Colonic mucosa (tissue), 4 donors: ENCODE data around the gene WIPF2. TPM values are rescaled to one million over a fixed set of nuclear protein-coding genes. Genes with fewer than 3 reads are reported as not detected.

Source experiments
- DNase-seq: peaks from one replicate; pipeline ENCODE4 v3.0.0-alpha.2; 2020
- H3K27ac ChIP-seq: fragments of 200-600 bp; one replicate; pipeline ENCODE4 v1.8.0; 2021
- H3K27me3 ChIP-seq: fragments of 200-600 bp; one replicate; pipeline ENCODE4 v1.8.0; 2021
- H3K36me3 ChIP-seq: fragments of 200-600 bp; one replicate; pipeline ENCODE4 v1.8.0; 2021
- H3K4me1 ChIP-seq: fragments of 200-600 bp; one replicate; pipeline ENCODE4 v1.8.0; 2021; ENCODE audit warnings: mild to moderate bottlenecking
- H3K4me3 ChIP-seq: fragments of 200-600 bp; one replicate; pipeline ENCODE4 v1.8.0; 2021
- H3K9ac ChIP-seq, 2 donors: one replicate each; pipeline ENCODE4 v1.7.0; 2013; ENCODE audit warnings: control low read depth in 2 of 2, low read depth in 2 of 2, low read length in 2 of 2
- H3K9me3 ChIP-seq: fragments of 200-600 bp; one replicate; pipeline ENCODE4 v1.8.0; 2021
- CTCF ChIP-seq: fragments of 200-600 bp; IDR thresholded peaks from one replicate; pipeline ENCODE4 v1.8.0; 2022; ENCODE audit warnings: antibody characterized with exemption, mild to moderate bottlenecking
- intact Hi-C: fragments of 100-400 bp; cut with DNase I; formaldehyde crosslinking; loops from one replicate; pipeline ENCODE4 v1.14.1; 2022
- total RNA-seq, 2 donors: library from RNA; stranded (reverse); fragmentation: NEBNext Ultra II Directional in 1 of 2; extraction: Animal tissue kit (Norgen Biotek cat#: 25700) in 1 of 2; gene quantifications; one replicate each; pipeline ENCODE4 v1.2.1, GENCODE V29; 2021
- donor health status: healthy.
- donor health status: DM: no; HTN: no; CAD: no.
- donor health status: DM: no; HTN: no; CAD: no.

Gene WIPF2
- total RNA-seq, 2 donors from 2014 or later: 34.5 to 42.0 TPM

GRCh38 chr17:40279402-40279801 is 60.3 kb downstream of the WIPF2 start:
- TF ChIP-seq CTCF: no peak
- H3K4me3 ChIP-seq: no peak overlapping the region
- no peaks in the 10 kb centered on the region for H3K36me3 ChIP-seq
- no peaks in the 10 kb centered on the region for H3K27me3 ChIP-seq
- H3K9ac ChIP-seq: no peak overlapping the region
- no peak overlapping the region for H3K27ac ChIP-seq
- intact Hi-C loops: loop anchor here (5.0 kb wide), 1 partner anchor 37 kb away; no protein-coding TSS in a partner anchor
- no peak for DNase-seq
- peaks cover 4% of the 10 kb centered on the region for H3K4me1 ChIP-seq
- no peaks in the 10 kb centered on the region for H3K9me3 ChIP-seq

- DNase-seq: no peak
- Histone ChIP-seq H3K4me3 (no peak overlapping the region), H3K27ac (no peak overlapping the region), H3K36me3 (no peaks in the 10 kb centered on the region), H3K4me1 (peaks cover 4% of the 10 kb centered on the region), H3K9me3 (no peaks in the 10 kb centered on the region), H3K27me3 (no peaks in the 10 kb centered on the region), H3K9ac (no peak overlapping the region)
- intact Hi-C loops: no loop called here
- no peak for TF ChIP-seq CTCF
Observed at GRCh38 chr17:40281663-40282062, 62.6 kb downstream of the WIPF2 start.

- peaks cover 4% of the 10 kb centered on the region for H3K4me1 ChIP-seq
- DNase-seq: peak; percentile 40
- H3K36me3 ChIP-seq: no peaks in the 10 kb centered on the region
- H3K9me3 ChIP-seq: no peaks in the 10 kb centered on the region
- intact Hi-C loops: no loop called here
- H3K27ac ChIP-seq: peak overlapping the region; percentile 85
- H3K4me3 ChIP-seq: no peak overlapping the region
- no peak for TF ChIP-seq CTCF
- no peaks in the 10 kb centered on the region for H3K27me3 ChIP-seq
- peak overlapping the region in 1 of 2 donors; percentile 23 for H3K9ac ChIP-seq
Observed at GRCh38 chr17:40283662-40284061, 64.6 kb downstream of the WIPF2 start.

- H3K4me1 ChIP-seq: peaks cover 4% of the 10 kb centered on the region
- DNase-seq: peak; percentile 69
- intact Hi-C loops: no loop called here
- no peaks in the 10 kb centered on the region for H3K9me3 ChIP-seq
- H3K9ac ChIP-seq: peak overlapping the region in 1 of 2 donors; percentile 23
- H3K4me3 ChIP-seq: no peak overlapping the region
- H3K27ac ChIP-seq: peak overlapping the region; percentile 85
- no peaks in the 10 kb centered on the region for H3K36me3 ChIP-seq
- TF ChIP-seq CTCF: no peak
- no peaks in the 10 kb centered on the region for H3K27me3 ChIP-seq
Observed at GRCh38 chr17:40284085-40284713, 65.1 kb downstream of the WIPF2 start.

GRCh38 chr17:40286473-40286872 is 67.4 kb downstream of the WIPF2 start:
- DNase-seq: no peak
- Histone ChIP-seq H3K27ac (no peak overlapping the region), H3K4me3 (no peak overlapping the region), H3K27me3 (no peaks in the 10 kb centered on the region), H3K9ac (no peak overlapping the region), H3K4me1 (peaks cover 4% of the 10 kb centered on the region), H3K9me3 (no peaks in the 10 kb centered on the region), H3K36me3 (no peaks in the 10 kb centered on the region)
- intact Hi-C loops: no loop called here
- no peak for TF ChIP-seq CTCF
